ENCODE data around the gene ALAS1.

The ALAS1 gene

GRCh38 chr3:52236424-52236886 lies 38.5 kb downstream of the ALAS1 start:
- Histone ChIP-seq H3K4me1 (ENCODE audit: insufficient read depth, low read length) (peaks cover 26% of the 10 kb centered on the region), H3K9me3 (ENCODE audit: control insufficient read depth, insufficient read depth, low read length) (no peaks in the 10 kb centered on the region), H3K9ac (ENCODE audit: low read depth, low read length) (no peak overlapping the region), H3K36me3 (ENCODE audit: insufficient read depth, low read length) (no peaks in the 10 kb centered on the region)

- H3K4me1 ChIP-seq (ENCODE audit: insufficient read depth, low read length), result peaks cover 26% of the 10 kb centered on the region
- no peaks in the 10 kb centered on the region for H3K36me3 ChIP-seq (ENCODE audit: insufficient read depth, low read length)
- no peaks in the 10 kb centered on the region for H3K9me3 ChIP-seq (ENCODE audit: control insufficient read depth, insufficient read depth, low read length)
- 0 out of 2 replicates have a peak overlapping the region, but pooled peaks have one; percentile 17 for H3K9ac ChIP-seq (ENCODE audit: low read depth, low read length)
Observed at GRCh38 chr3:52237006-52237656, 39.2 kb downstream of the ALAS1 start.

DNA sequence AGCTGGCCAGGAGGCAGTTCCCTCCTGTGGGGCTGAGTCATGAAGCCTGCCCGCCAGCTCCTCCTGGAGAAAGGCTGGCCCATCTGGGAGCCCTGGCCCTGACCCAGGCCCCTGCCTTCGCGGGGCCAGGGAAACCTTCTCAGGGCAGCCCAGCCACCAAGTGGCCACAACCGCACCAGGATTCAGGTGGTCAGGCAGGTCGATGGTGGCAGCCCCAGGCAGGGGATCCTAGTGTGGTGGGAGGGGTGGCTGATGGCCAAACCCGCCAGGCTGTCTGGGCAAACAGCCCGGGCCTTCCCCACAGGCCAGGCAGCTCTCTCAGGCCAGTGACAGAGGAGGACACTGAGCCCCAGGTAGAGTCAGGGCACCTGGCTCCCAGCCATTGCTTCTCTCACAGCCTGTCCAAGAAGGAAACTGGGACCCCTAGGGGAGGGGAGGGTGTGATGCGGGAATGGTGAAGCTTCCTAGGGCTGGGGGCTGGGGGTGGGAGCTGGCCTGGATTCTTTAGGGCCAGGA lies 39.8 kb downstream of the ALAS1 start:
- Histone ChIP-seq H3K4me1 (ENCODE audit: insufficient read depth, low read length) (peaks cover 26% of the 10 kb centered on the region), H3K36me3 (ENCODE audit: insufficient read depth, low read length) (no peaks in the 10 kb centered on the region), H3K9ac (ENCODE audit: low read depth, low read length) (peak overlapping the region; percentile 97; the same call in 1 of the 2 replicates), H3K9me3 (ENCODE audit: control insufficient read depth, insufficient read depth, low read length) (no peaks in the 10 kb centered on the region)

- Histone ChIP-seq H3K36me3 (ENCODE audit: insufficient read depth, low read length) (no peaks in the 10 kb centered on the region), H3K9me3 (ENCODE audit: control insufficient read depth, insufficient read depth, low read length) (no peaks in the 10 kb centered on the region), H3K4me1 (ENCODE audit: insufficient read depth, low read length) (peaks cover 26% of the 10 kb centered on the region), H3K9ac (ENCODE audit: low read depth, low read length) (peak overlapping the region; percentile 97)
Observed at GRCh38 chr3:52238193-52238760, 40.3 kb downstream of the ALAS1 start.

- Histone ChIP-seq H3K4me1 (ENCODE audit: insufficient read depth, low read length) (peaks cover 26% of the 10 kb centered on the region), H3K9me3 (ENCODE audit: control insufficient read depth, insufficient read depth, low read length) (0 out of 2 replicates have a peak, but pooled peaks cover 3% of the 10 kb centered on the region), H3K36me3 (ENCODE audit: insufficient read depth, low read length) (no peaks in the 10 kb centered on the region), H3K9ac (ENCODE audit: low read depth, low read length) (peak within 1 kb of the TSS; percentile 97)
Observed at GRCh38 chr3:52238761-52239701, 41.1 kb downstream of the ALAS1 start, which contains the start of gene TWF2. TWF2 (minus strand) TSS chr3:52239158; CDS start chr3:52239016, 142 bp downstream.

GRCh38 chr3:52240059-52240885 lies 42.3 kb downstream of the ALAS1 start:
- no peaks in the 10 kb centered on the region for H3K36me3 ChIP-seq (ENCODE audit: insufficient read depth, low read length)
- H3K4me1 ChIP-seq (ENCODE audit: insufficient read depth, low read length), result peaks cover 30% of the 10 kb centered on the region
- H3K9ac ChIP-seq (ENCODE audit: low read depth, low read length), result peak overlapping the region; percentile 97
- H3K9me3 ChIP-seq (ENCODE audit: control insufficient read depth, insufficient read depth, low read length), result 0 out of 2 replicates have a peak, but pooled peaks cover 3% of the 10 kb centered on the region

- H3K36me3 ChIP-seq (ENCODE audit: insufficient read depth, low read length), result no peaks in the 10 kb centered on the region
- 0 out of 2 replicates have a peak, but pooled peaks cover 3% of the 10 kb centered on the region for H3K9me3 ChIP-seq (ENCODE audit: control insufficient read depth, insufficient read depth, low read length)
- H3K9ac ChIP-seq (ENCODE audit: low read depth, low read length), result no peak overlapping the region
- H3K4me1 ChIP-seq (ENCODE audit: insufficient read depth, low read length), result peaks cover 30% of the 10 kb centered on the region
Observed at GRCh38 chr3:52240886-52241370, 43.0 kb downstream of the ALAS1 start.

- Histone ChIP-seq H3K4me1 (ENCODE audit: insufficient read depth, low read length) (peaks cover 21% of the 10 kb centered on the region; the same call in 1 of the 2 replicates), H3K36me3 (ENCODE audit: insufficient read depth, low read length) (no peaks in the 10 kb centered on the region), H3K9me3 (ENCODE audit: control insufficient read depth, insufficient read depth, low read length) (0 out of 2 replicates have a peak, but pooled peaks cover 3% of the 10 kb centered on the region), H3K9ac (ENCODE audit: low read depth, low read length) (no peak overlapping the region)
Observed at GRCh38 chr3:52242039-52242438, 44.1 kb downstream of the ALAS1 start.

- Histone ChIP-seq H3K4me1 (ENCODE audit: insufficient read depth, low read length) (peaks cover 13% of the 10 kb centered on the region; the same call in 1 of the 2 replicates), H3K9ac (ENCODE audit: low read depth, low read length) (no peak overlapping the region)
Observed at GRCh38 chr3:52243791-52244628, 46.0 kb downstream of the ALAS1 start.

GRCh38 chr3:52245322-52246263 lies 47.6 kb downstream of the ALAS1 start, which contains the start of gene PPM1M:
PPM1M (plus strand) TSS chr3:52245759; CDS start chr3:52245825, 66 bp downstream.
- H3K4me1 ChIP-seq (ENCODE audit: insufficient read depth, low read length), result 0 out of 2 replicates have a peak, but pooled peaks cover 7% of the 10 kb centered on the region
- H3K9ac ChIP-seq (ENCODE audit: low read depth, low read length), result peak within 1 kb of the TSS; percentile 65
- H3K36me3 ChIP-seq (ENCODE audit: insufficient read depth, low read length), result no peaks in the 10 kb centered on the region
- 0 out of 2 replicates have a peak, but pooled peaks cover 3% of the 10 kb centered on the region for H3K9me3 ChIP-seq (ENCODE audit: control insufficient read depth, insufficient read depth, low read length)

More at GRCh38 chr3:52243791-52244628, 46.0 kb downstream of the ALAS1 start:
- H3K9me3 ChIP-seq (ENCODE audit: control insufficient read depth, insufficient read depth, low read length), result 0 out of 2 replicates have a peak, but pooled peaks cover 3% of the 10 kb centered on the region
- H3K36me3 ChIP-seq (ENCODE audit: insufficient read depth, low read length), result no peaks in the 10 kb centered on the region

GRCh38 chr3:52246264-52246620 lies 48.3 kb downstream of the ALAS1 start:
- peak overlapping the region; percentile 65 for H3K9ac ChIP-seq (ENCODE audit: low read depth, low read length)
- H3K4me1 ChIP-seq (ENCODE audit: insufficient read depth, low read length), result 0 out of 2 replicates have a peak, but pooled peaks cover 4% of the 10 kb centered on the region
- 0 out of 2 replicates have a peak, but pooled peaks cover 3% of the 10 kb centered on the region for H3K9me3 ChIP-seq (ENCODE audit: control insufficient read depth, insufficient read depth, low read length)
- no peaks in the 10 kb centered on the region for H3K36me3 ChIP-seq (ENCODE audit: insufficient read depth, low read length)
